Gastroesophageal sphincter (tissue), 4 donors: ENCODE measurements around the gene EMP2. TPM values are rescaled to one million over a fixed set of nuclear protein-coding genes. Genes with fewer than 3 reads are reported as not detected.

Experiments used
- ATAC-seq: fragments of 150-250 bp; one replicate; pipeline ENCODE4 v1.9.1; 2016; ENCODE audit warnings: mild to moderate bottlenecking, moderate library complexity
- H3K27ac ChIP-seq, 4 donors: fragments of 200-600 bp; sonication (generic) in 3 of 4; 1 replicate in 3 of 4; 2 replicates in 1 of 4; pipeline ENCODE4 v1.5.1; 2016 to 2019
- H3K27me3 ChIP-seq: fragments of 200-600 bp; sonication (generic); one replicate; pipeline ENCODE4 v1.5.1; 2019
- H3K36me3 ChIP-seq, 2 donors: fragments of 200-600 bp; sonication (generic); one replicate each; pipeline ENCODE4 v1.5.1; 2019; ENCODE audit warnings: control low read depth in 1 of 2
- H3K4me1 ChIP-seq, 3 donors: fragments of 200-600 bp; sonication (generic); 1 replicate in 2 of 3; 2 replicates in 1 of 3; pipeline ENCODE4 v1.5.1; 2016 to 2019; ENCODE audit warnings: control low read depth in 2 of 3
- H3K4me3 ChIP-seq, 2 donors: fragments of 200-600 bp; sonication (generic); one replicate each; pipeline ENCODE4 v1.5.1; 2019; ENCODE audit warnings: mild to moderate bottlenecking in 1 of 2, moderate library complexity in 1 of 2
- H3K9me3 ChIP-seq, 3 donors: fragments of 200-600 bp; sonication (generic); one replicate each; pipeline ENCODE4 v1.5.1; 2017 to 2019; ENCODE audit warnings: control low read depth in 2 of 3
- EP300 ChIP-seq: sonication (generic); formaldehyde crosslinking; IDR thresholded peaks from one replicate; pipeline ENCODE4 v1.6.1; 2017; ENCODE audit warnings: antibody characterized with exemption, mild to moderate bottlenecking
- POLR2A ChIP-seq, 2 donors: fragments of 450-650 bp; IDR thresholded peaks; one replicate each; pipeline ENCODE4 v1.6.1; 2017; ENCODE audit warnings: antibody characterized with exemption in 2 of 2, mild to moderate bottlenecking in 2 of 2, moderate library complexity in 1 of 2
- POLR2AphosphoS5 ChIP-seq: sonication (generic); formaldehyde crosslinking; IDR thresholded peaks from one replicate; pipeline ENCODE4 v1.6.1; 2017; ENCODE audit warnings: antibody characterized with exemption
- WGBS, 2 donors: methylation state at CpG; one replicate each; pipeline ENCODE4 v1.1.5; 2018; ENCODE audit warnings: low coverage in 1 of 2; 5-methylcytosine and 5-hydroxymethylcytosine counted together
- total RNA-seq, 4 donors: library from RNA; depleted of rRNA; stranded (reverse); fragments of >200 nt; gene quantifications; one replicate each; pipeline ENCODE4 v1.1.0, GENCODE V29; 2016
- TF ChIP-seq, protein P1 (sequence below), 4 experiments: fragments of 200-600 bp in 2 of 4; fragments of 450-650 bp in 2 of 4; sonication (generic) in 1 of 4; IDR thresholded peaks; one replicate each; pipeline ENCODE4 v1.5.1; 2017 to 2019; ENCODE audit warnings: antibody characterized with exemption in 4 of 4, mild to moderate bottlenecking in 2 of 4, moderate library complexity in 2 of 4

Gene EMP2
- total RNA-seq, 4 donors from 2014 or later, result 52.8 to 94.7 (median 69.7) TPM

DNA sequence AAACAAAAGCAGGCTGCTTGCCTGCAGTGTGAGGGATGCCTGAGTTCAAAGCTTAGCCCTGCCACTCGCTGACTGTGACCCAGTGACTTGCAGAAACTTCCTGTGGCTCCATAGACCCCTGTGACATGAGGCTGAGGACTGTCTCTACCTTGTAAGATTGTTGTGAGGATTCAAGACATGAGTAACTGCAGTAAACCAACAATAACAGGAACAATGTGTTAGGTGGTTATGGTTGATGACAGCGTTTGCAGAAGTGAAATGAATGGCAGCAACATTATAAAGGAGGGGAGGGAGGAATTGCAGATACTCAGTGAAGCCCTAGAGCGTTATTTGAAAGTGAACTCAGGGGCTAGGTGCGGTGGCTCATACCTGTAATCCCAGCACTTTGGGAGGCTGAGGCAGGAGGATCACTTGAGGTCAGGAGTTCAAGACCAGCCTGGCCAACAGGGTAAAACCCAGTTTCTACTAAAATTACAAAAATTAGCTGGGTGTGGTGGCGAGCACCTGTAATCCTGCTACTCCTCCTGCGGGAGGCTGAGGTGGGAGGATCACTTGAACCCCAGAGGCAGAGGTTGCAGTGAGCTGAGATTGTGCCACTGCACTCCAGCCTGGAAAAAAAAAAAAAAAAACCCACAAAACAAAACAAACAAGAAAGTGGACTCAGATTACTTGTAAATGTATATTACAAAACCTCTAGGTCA is 33.5 kb upstream of the EMP2 start:
- peaks cover 0 to 21% (median 0%) of the 10 kb centered on the region in 3 donors for H3K4me1 ChIP-seq
- no peaks in the 10 kb centered on the region for H3K36me3 ChIP-seq
- H3K9me3 ChIP-seq, result no peaks in the 10 kb centered on the region
- ATAC-seq, result no peak
- WGBS, 2 donors, result 79 to 84% methylated on average over 5 to 6 of the region's 6 CpGs
- no peak overlapping the region for H3K27ac ChIP-seq
- TF ChIP-seq EP300 (no peak), POLR2AphosphoS5 (no peak), POLR2A (IDR thresholded peaks at IDR 0.05) (no peak)
- TF ChIP-seq, protein P1, sequence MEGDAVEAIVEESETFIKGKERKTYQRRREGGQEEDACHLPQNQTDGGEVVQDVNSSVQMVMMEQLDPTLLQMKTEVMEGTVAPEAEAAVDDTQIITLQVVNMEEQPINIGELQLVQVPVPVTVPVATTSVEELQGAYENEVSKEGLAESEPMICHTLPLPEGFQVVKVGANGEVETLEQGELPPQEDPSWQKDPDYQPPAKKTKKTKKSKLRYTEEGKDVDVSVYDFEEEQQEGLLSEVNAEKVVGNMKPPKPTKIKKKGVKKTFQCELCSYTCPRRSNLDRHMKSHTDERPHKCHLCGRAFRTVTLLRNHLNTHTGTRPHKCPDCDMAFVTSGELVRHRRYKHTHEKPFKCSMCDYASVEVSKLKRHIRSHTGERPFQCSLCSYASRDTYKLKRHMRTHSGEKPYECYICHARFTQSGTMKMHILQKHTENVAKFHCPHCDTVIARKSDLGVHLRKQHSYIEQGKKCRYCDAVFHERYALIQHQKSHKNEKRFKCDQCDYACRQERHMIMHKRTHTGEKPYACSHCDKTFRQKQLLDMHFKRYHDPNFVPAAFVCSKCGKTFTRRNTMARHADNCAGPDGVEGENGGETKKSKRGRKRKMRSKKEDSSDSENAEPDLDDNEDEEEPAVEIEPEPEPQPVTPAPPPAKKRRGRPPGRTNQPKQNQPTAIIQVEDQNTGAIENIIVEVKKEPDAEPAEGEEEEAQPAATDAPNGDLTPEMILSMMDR (IDR thresholded peaks at IDR 0.05), result no peak
- H3K27me3 ChIP-seq, result no peaks in the 10 kb centered on the region
- H3K4me3 ChIP-seq, result no peak overlapping the region

DNA sequence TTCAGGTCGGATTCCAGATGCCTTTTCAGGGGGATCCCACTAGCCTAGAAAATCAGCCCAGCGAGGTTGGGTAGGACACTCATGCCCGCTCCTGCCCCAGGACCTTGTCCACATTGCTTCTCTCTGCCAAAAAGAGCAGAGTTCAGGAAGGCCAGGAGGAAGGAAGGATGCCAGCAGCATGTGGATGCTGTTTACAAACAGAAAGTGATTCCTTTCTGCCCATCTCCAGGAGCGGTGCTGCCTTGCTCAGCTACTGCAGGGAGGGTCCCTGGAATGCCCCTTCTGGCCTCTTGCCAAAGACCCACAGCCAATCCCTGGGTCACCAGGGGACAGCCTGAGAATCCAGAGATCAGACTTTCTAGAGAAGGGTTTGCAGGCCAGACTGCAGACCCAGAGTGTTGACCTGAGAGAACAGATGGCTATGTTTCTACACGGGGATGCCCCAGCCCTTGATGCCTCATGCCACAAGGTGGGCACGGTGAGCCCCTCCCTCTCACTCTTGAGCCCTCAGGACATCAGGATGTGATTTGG is 32.3 kb upstream of the EMP2 start:
- no peak for ATAC-seq
- TF ChIP-seq POLR2AphosphoS5 (no peak), POLR2A (IDR thresholded peaks at IDR 0.05) (no peak), EP300 (no peak)
- TF ChIP-seq, protein P1 (IDR thresholded peaks at IDR 0.05), result no peak
- Histone ChIP-seq H3K36me3 (no peaks in the 10 kb centered on the region), H3K9me3 (no peaks in the 10 kb centered on the region), H3K27ac (no peak overlapping the region), H3K4me1 (peaks cover 0 to 20% (median 0%) of the 10 kb centered on the region in 3 donors), H3K4me3 (no peak overlapping the region), H3K27me3 (no peaks in the 10 kb centered on the region)
- WGBS, 2 donors, result 30 to 54% methylated on average over 3 to 4 of the region's 6 CpGs

DNA sequence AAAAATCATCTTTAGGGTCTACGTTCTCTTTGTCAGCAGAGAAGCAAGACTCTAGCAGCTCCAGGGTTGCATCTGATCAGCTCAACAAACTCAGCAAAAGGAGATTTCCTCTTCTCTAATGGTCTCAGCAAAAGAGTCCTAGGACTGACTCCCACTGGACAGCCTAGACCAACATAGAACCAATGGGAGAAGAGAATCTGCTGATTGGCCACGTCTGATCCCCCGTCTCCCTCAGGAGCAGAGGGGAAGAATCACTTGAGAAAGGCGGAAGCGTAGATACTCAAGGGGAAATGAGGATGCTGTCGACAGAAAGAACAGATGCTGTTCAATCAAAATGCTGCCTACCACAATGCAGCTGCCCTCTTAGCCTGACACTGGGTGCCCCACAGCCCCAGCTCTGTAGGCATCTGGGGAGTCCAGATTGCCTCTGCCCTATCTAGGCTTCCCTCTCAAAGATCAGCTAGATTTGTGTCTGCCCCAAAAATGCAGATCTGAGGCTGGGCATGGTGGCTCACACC is 31.5 kb upstream of the EMP2 start:
- ATAC-seq, result no peak
- WGBS, 2 donors, result 69 to 89% methylated on average over 6 of the region's 6 CpGs
- no peak overlapping the region for H3K27ac ChIP-seq
- TF ChIP-seq POLR2A (IDR thresholded peaks at IDR 0.05) (no peak), POLR2AphosphoS5 (no peak), EP300 (no peak)
- TF ChIP-seq, protein P1 (IDR thresholded peaks at IDR 0.05), result no peak
- no peaks in the 10 kb centered on the region for H3K36me3 ChIP-seq
- H3K9me3 ChIP-seq, result no peaks in the 10 kb centered on the region
- no peaks in the 10 kb centered on the region for H3K27me3 ChIP-seq
- peaks cover 0 to 12% (median 0%) of the 10 kb centered on the region in 3 donors for H3K4me1 ChIP-seq
- no peak overlapping the region for H3K4me3 ChIP-seq

DNA sequence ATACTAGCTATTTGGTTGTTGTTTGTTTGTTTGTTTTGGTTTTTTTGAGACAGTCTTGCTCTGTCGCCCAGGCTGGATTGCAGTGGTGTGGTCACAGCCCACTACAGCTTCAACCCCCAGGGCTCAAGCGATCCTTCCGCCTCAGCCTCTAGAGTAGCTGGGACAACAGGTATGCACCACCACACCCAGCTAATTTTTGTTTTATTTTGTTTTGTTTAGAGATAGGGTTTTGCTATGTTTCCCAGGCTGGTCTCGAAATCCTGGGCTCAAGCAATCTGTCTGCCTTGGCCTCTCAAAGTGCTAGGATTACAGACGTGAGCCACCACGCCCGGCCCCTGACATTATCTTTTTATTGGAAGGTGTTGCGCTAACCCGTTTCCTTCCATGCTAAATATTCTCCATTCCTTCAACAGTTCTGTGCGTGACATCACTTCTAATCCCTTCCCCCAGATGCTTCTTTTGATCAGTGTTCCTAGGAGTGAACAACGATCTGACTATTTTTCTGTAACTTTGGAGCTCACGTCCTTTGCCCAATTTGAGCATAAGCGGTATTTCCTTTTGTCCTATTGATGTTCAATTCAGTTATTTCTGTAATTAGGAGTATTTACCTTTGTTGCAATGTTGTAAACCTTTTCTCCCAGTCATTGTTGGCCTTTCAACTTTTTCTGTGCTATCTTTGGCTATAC is 30.2 kb upstream of the EMP2 start:
- 73 to 84% methylated on average over 9 to 13 of the region's 13 CpGs for WGBS, 2 donors
- no peak for TF ChIP-seq POLR2A (IDR thresholded peaks at IDR 0.05)
- TF ChIP-seq POLR2AphosphoS5, result no peak
- TF ChIP-seq, protein P1 (IDR thresholded peaks at IDR 0.05), result no peak
- TF ChIP-seq EP300, result no peak
- Histone ChIP-seq H3K27me3 (no peaks in the 10 kb centered on the region), H3K4me1 (peaks cover 0 to 7% (median 0%) of the 10 kb centered on the region in 3 donors), H3K4me3 (no peak overlapping the region), H3K9me3 (no peaks in the 10 kb centered on the region), H3K36me3 (no peaks in the 10 kb centered on the region), H3K27ac (no peak overlapping the region)
- ATAC-seq, result no peak
